ENCODE data around the gene ERAL1. TPM values are rescaled to one million over a fixed set of nuclear protein-coding genes. Genes with fewer than 3 reads are reported as not detected.
A peak's percentile ranks its signal among the peaks of the same experiment; 100 is the strongest.
"Not testable (repeated sequence)": the region's sequence is repeated elsewhere in the genome, so short reads cannot be mapped to it uniquely, and the experiment has no call there.

Gene ERAL1
- total and polyA plus RNA-seq, 4 donors: 16.7 to 21.5 (median 18.6) TPM

- H3K36me3 ChIP-seq (ENCODE audit: control insufficient read depth in 1 of 2, insufficient read depth in 2 of 2, low read length in 1 of 2): no peaks in the 10 kb centered on the region
- intact Hi-C loops (cut with DNase I): loop anchor here in 1 of 2 donors (5.0 kb wide), 1 partner anchor 81 kb away; no protein-coding TSS in a partner anchor
- ATAC-seq (ENCODE audit: low FRiP score): no peak
- DNase-seq: no peak
- no peak overlapping the region for H3K27ac ChIP-seq (ENCODE audit: low read depth in 1 of 2, low read length in 2 of 2)
- no peaks in the 10 kb centered on the region for H3K9me3 ChIP-seq (ENCODE audit: control insufficient read depth, low read length)
- no peak overlapping the region for H3K4me3 ChIP-seq (ENCODE audit: low read length in 2 of 2)
- no peaks in the 10 kb centered on the region for H3K27me3 ChIP-seq (ENCODE audit: control insufficient read depth in 1 of 2, insufficient read depth in 2 of 2, low read length in 1 of 2)
- no peaks in the 10 kb centered on the region for H3K4me1 ChIP-seq (ENCODE audit: control insufficient read depth in 1 of 2, insufficient read depth in 2 of 2, low read length in 2 of 2)
- WGBS, 2 donors: 87 to 91% methylated on average over 6 of the region's 6 CpGs
These were observed 11.0 kb upstream of the ERAL1 start for GRCh38 chr17:28843816-28844148.

- ATAC-seq (ENCODE audit: low FRiP score): no peak
- 91 to 93% methylated on average over 10 of the region's 10 CpGs for WGBS, 2 donors
- Histone ChIP-seq H3K36me3 (ENCODE audit: control insufficient read depth in 1 of 2, insufficient read depth in 2 of 2, low read length in 1 of 2) (no peaks in the 10 kb centered on the region), H3K27me3 (ENCODE audit: control insufficient read depth in 1 of 2, insufficient read depth in 2 of 2, low read length in 1 of 2) (no peaks in the 10 kb centered on the region), H3K27ac (ENCODE audit: low read depth in 1 of 2, low read length in 2 of 2) (no peak overlapping the region), H3K4me3 (ENCODE audit: low read length in 2 of 2) (no peak overlapping the region), H3K4me1 (ENCODE audit: control insufficient read depth in 1 of 2, insufficient read depth in 2 of 2, low read length in 2 of 2) (no peaks in the 10 kb centered on the region), H3K9me3 (ENCODE audit: control insufficient read depth, low read length) (no peaks in the 10 kb centered on the region)
- intact Hi-C loops (cut with DNase I): no loop called here
- peak in 1 of 2 donors; percentile 14 for DNase-seq
These were observed 8.6 kb upstream of the ERAL1 start for GRCh38 chr17:28846231-28846630.

- H3K36me3 ChIP-seq (ENCODE audit: control insufficient read depth in 1 of 2, insufficient read depth in 2 of 2, low read length in 1 of 2); H3K4me1 ChIP-seq (ENCODE audit: control insufficient read depth in 1 of 2, insufficient read depth in 2 of 2, low read length in 2 of 2); ATAC-seq (ENCODE audit: low FRiP score); intact Hi-C loops (cut with DNase I); H3K27me3 ChIP-seq (ENCODE audit: control insufficient read depth in 1 of 2, insufficient read depth in 2 of 2, low read length in 1 of 2); H3K27ac ChIP-seq (ENCODE audit: low read depth in 1 of 2, low read length in 2 of 2); H3K9me3 ChIP-seq (ENCODE audit: control insufficient read depth, low read length); H3K4me3 ChIP-seq (ENCODE audit: low read length in 2 of 2): not testable (repeated sequence)
- 88 to 89% methylated on average over 9 of the region's 9 CpGs for WGBS, 2 donors
- DNase-seq: peak in 1 of 2 donors; percentile 42
These were observed 8.1 kb upstream of the ERAL1 start for GRCh38 chr17:28846699-28847098.

GRCh38 chr17:28848667-28849066, 6.1 kb upstream of the ERAL1 start:
- H3K36me3 ChIP-seq (ENCODE audit: control insufficient read depth in 1 of 2, insufficient read depth in 2 of 2, low read length in 1 of 2); H3K4me1 ChIP-seq (ENCODE audit: control insufficient read depth in 1 of 2, insufficient read depth in 2 of 2, low read length in 2 of 2); ATAC-seq (ENCODE audit: low FRiP score); H3K27ac ChIP-seq (ENCODE audit: low read depth in 1 of 2, low read length in 2 of 2); intact Hi-C loops (cut with DNase I); H3K27me3 ChIP-seq (ENCODE audit: control insufficient read depth in 1 of 2, insufficient read depth in 2 of 2, low read length in 1 of 2); H3K9me3 ChIP-seq (ENCODE audit: control insufficient read depth, low read length); H3K4me3 ChIP-seq (ENCODE audit: low read length in 2 of 2): not testable (repeated sequence)
- WGBS, 2 donors: 88% methylated on average over 15 of the region's 15 CpGs
- DNase-seq: peak; percentile 51 to 77

- H3K4me3 ChIP-seq (ENCODE audit: low read length in 2 of 2): no peak overlapping the region
- no peaks in the 10 kb centered on the region for H3K4me1 ChIP-seq (ENCODE audit: control insufficient read depth in 1 of 2, insufficient read depth in 2 of 2, low read length in 2 of 2)
- intact Hi-C loops (cut with DNase I): no loop called here
- ATAC-seq (ENCODE audit: low FRiP score) (no peak), DNase-seq (peak in 1 of 2 donors; percentile 3)
- H3K9me3 ChIP-seq (ENCODE audit: control insufficient read depth, low read length): no peaks in the 10 kb centered on the region
- no peaks in the 10 kb centered on the region for H3K36me3 ChIP-seq (ENCODE audit: control insufficient read depth in 1 of 2, insufficient read depth in 2 of 2, low read length in 1 of 2)
- WGBS, 2 donors: 77 to 80% methylated on average over 5 of the region's 5 CpGs
- no peak overlapping the region for H3K27ac ChIP-seq (ENCODE audit: low read depth in 1 of 2, low read length in 2 of 2)
- H3K27me3 ChIP-seq (ENCODE audit: control insufficient read depth in 1 of 2, insufficient read depth in 2 of 2, low read length in 1 of 2): no peaks in the 10 kb centered on the region
These were observed 5.5 kb upstream of the ERAL1 start for GRCh38 chr17:28849281-28849680.

- intact Hi-C loops (cut with DNase I): loop anchor here in 1 of 2 donors (10.0 kb wide), 1 partner anchor 88 kb away; no protein-coding TSS in a partner anchor
These were observed 1.5 kb upstream of the ERAL1 start for GRCh38 chr17:28853295-28853694.

GRCh38 chr17:28855336-28855679, 492 bp downstream of the ERAL1 start:
- Histone ChIP-seq H3K27ac (ENCODE audit: low read depth in 1 of 2, low read length in 2 of 2) (no peak overlapping the region), H3K4me1 (ENCODE audit: control insufficient read depth in 1 of 2, insufficient read depth in 2 of 2, low read length in 2 of 2) (no peaks in the 10 kb centered on the region), H3K9me3 (ENCODE audit: control insufficient read depth, low read length) (no peaks in the 10 kb centered on the region), H3K4me3 (ENCODE audit: low read length in 2 of 2) (peak overlapping the region; percentile 30 to 65), H3K36me3 (ENCODE audit: control insufficient read depth in 1 of 2, insufficient read depth in 2 of 2, low read length in 1 of 2) (peaks cover 0 to 4% of the 10 kb centered on the region in 2 donors), H3K27me3 (ENCODE audit: control insufficient read depth in 1 of 2, insufficient read depth in 2 of 2, low read length in 1 of 2) (no peaks in the 10 kb centered on the region)
- no peak for DNase-seq
- 17 to 19% methylated on average over 5 of the region's 5 CpGs for WGBS, 2 donors
- intact Hi-C loops (cut with DNase I): loop anchor here (5.0 to 10.0 kb wide), 2 partner anchors 47 to 91 kb away; partner anchors contain the start of gene DHRS13 (in 1 of the 2)
- no peak for ATAC-seq (ENCODE audit: low FRiP score)

More at GRCh38 chr17:28853295-28853694, 1.5 kb upstream of the ERAL1 start:
- ATAC-seq (ENCODE audit: low FRiP score): no peak
- no peaks in the 10 kb centered on the region for H3K27me3 ChIP-seq (ENCODE audit: control insufficient read depth in 1 of 2, insufficient read depth in 2 of 2, low read length in 1 of 2)
- H3K27ac ChIP-seq (ENCODE audit: low read depth in 1 of 2, low read length in 2 of 2): no peak overlapping the region
- 83 to 85% methylated on average over 2 of the region's 2 CpGs for WGBS, 2 donors
- H3K9me3 ChIP-seq (ENCODE audit: control insufficient read depth, low read length): no peaks in the 10 kb centered on the region
- H3K4me1 ChIP-seq (ENCODE audit: control insufficient read depth in 1 of 2, insufficient read depth in 2 of 2, low read length in 2 of 2): no peaks in the 10 kb centered on the region
- no peaks in the 10 kb centered on the region for H3K36me3 ChIP-seq (ENCODE audit: control insufficient read depth in 1 of 2, insufficient read depth in 2 of 2, low read length in 1 of 2)
- no peak overlapping the region for H3K4me3 ChIP-seq (ENCODE audit: low read length in 2 of 2)
- DNase-seq: no peak

GRCh38 chr17:28856028-28856574, 1.3 kb downstream of the ERAL1 start:
- Histone ChIP-seq H3K36me3 (ENCODE audit: control insufficient read depth in 1 of 2, insufficient read depth in 2 of 2, low read length in 1 of 2) (peaks cover 0 to 6% of the 10 kb centered on the region in 2 donors), H3K9me3 (ENCODE audit: control insufficient read depth, low read length) (no peaks in the 10 kb centered on the region), H3K27ac (ENCODE audit: low read depth in 1 of 2, low read length in 2 of 2) (no peak overlapping the region), H3K27me3 (ENCODE audit: control insufficient read depth in 1 of 2, insufficient read depth in 2 of 2, low read length in 1 of 2) (no peaks in the 10 kb centered on the region), H3K4me1 (ENCODE audit: control insufficient read depth in 1 of 2, insufficient read depth in 2 of 2, low read length in 2 of 2) (no peaks in the 10 kb centered on the region), H3K4me3 (ENCODE audit: low read length in 2 of 2) (no peak overlapping the region)
- 90 to 91% methylated on average over 5 of the region's 5 CpGs for WGBS, 2 donors
- DNase-seq (peak in 1 of 2 donors; percentile 19), ATAC-seq (ENCODE audit: low FRiP score) (no peak)
- intact Hi-C loops (cut with DNase I): loop anchor here (5.0 to 10.0 kb wide), 2 partner anchors 46 to 91 kb away; partner anchors contain the start of gene DHRS13 (in 1 of the 2)

All from aorta (tissue), 5 donors.